Neural crest cell (in vitro differentiated cells): Measurements from ENCODE around the gene TPSD1. TPM values are rescaled to one million over a fixed set of nuclear protein-coding genes. Genes with fewer than 3 reads are reported as not detected.
"Not testable (repeated sequence)": the region's sequence is repeated elsewhere in the genome, so short reads cannot be mapped to it uniquely, and the experiment has no call there.

Experiments
- DNase-seq: peaks from one replicate; pipeline ENCODE4 v3.0.0; 2021; ENCODE audit warnings: low read depth, mixed read lengths, low spot score
- H3K27ac Mint-ChIP-seq: one replicate; pipeline ENCODE4 v1.8.0; 2021; ENCODE audit warnings: mild to moderate bottlenecking, mixed read lengths; ENCODE audit not compliant: unreplicated experiment
- H3K27me3 Mint-ChIP-seq: 2 replicates; pipeline ENCODE4 v1.8.0; 2021; ENCODE audit warnings: low read depth, mild to moderate bottlenecking, mixed read lengths
- H3K36me3 Mint-ChIP-seq: 2 replicates; pipeline ENCODE4 v1.8.0; 2021; ENCODE audit warnings: low read depth, mild to moderate bottlenecking, mixed read lengths
- H3K4me1 Mint-ChIP-seq: 2 replicates; pipeline ENCODE4 v1.8.0; 2021; ENCODE audit warnings: mixed read lengths
- H3K4me3 Mint-ChIP-seq: one replicate; pipeline ENCODE4 v1.8.0; 2021; ENCODE audit warnings: mild to moderate bottlenecking, mixed read lengths
- H3K9me3 Mint-ChIP-seq: 2 replicates; pipeline ENCODE4 v1.8.0; 2021; ENCODE audit warnings: mixed read lengths
- CTCF ChIP-seq: fragments of 200-600 bp; sonication (generic); conservative IDR thresholded peaks from 2 replicates; pipeline ENCODE4 v1.5.0; 2021; ENCODE audit warnings: antibody characterized with exemption, mild to moderate bottlenecking
- long read RNA-seq: library from polyadenylated mRNA; unstranded; transcript quantifications from one replicate; pipeline ENCODE4 v2.0.0, GENCODE V29; 2020
- total RNA-seq: library from RNA; stranded (reverse); gene quantifications from 2 replicates; pipeline ENCODE4 v1.2.1, GENCODE V29; 2021

The TPSD1 gene
- total RNA-seq = not detected in 2 replicates
- long read RNA-seq = 0 reads

- not testable (repeated sequence) for H3K4me3 Mint-ChIP-seq, H3K27ac Mint-ChIP-seq, H3K27me3 Mint-ChIP-seq, H3K36me3 Mint-ChIP-seq, H3K4me1 Mint-ChIP-seq, H3K9me3 Mint-ChIP-seq, DNase-seq
Measured at GRCh38 chr16:1255276-1256122, at the start of gene TPSD1. TSS of gene TPSD1 (plus strand) at chr16:1256069. CDS start at chr16:1256281, 212 bp downstream.

- Mint-ChIP-seq H3K36me3 (no peaks in the 10 kb centered on the region), H3K27ac (no peak overlapping the region)
- DNase-seq = no peak
Measured at GRCh38 chr16:1206326-1206725, 49.5 kb upstream of the TPSD1 start.

GRCh38 chr16:1206786-1207185 is 49.1 kb upstream of the TPSD1 start:
- Mint-ChIP-seq H3K27ac (no peak overlapping the region), H3K9me3 (no peaks in the 10 kb centered on the region), H3K27me3 (no peaks in the 10 kb centered on the region), H3K4me1 (no peaks in the 10 kb centered on the region), H3K36me3 (no peaks in the 10 kb centered on the region), H3K4me3 (no peak overlapping the region)
- no peak for DNase-seq
- TF ChIP-seq CTCF = no peak

More at GRCh38 chr16:1206326-1206725, 49.5 kb upstream of the TPSD1 start:
- H3K4me1 Mint-ChIP-seq = no peaks in the 10 kb centered on the region
- no peak overlapping the region for H3K4me3 Mint-ChIP-seq
- no peaks in the 10 kb centered on the region for H3K27me3 Mint-ChIP-seq
- TF ChIP-seq CTCF = no peak
- no peaks in the 10 kb centered on the region for H3K9me3 Mint-ChIP-seq

GRCh38 chr16:1208239-1208830 is 47.5 kb upstream of the TPSD1 start:
- Mint-ChIP-seq H3K36me3 (no peaks in the 10 kb centered on the region), H3K27ac (no peak overlapping the region), H3K9me3 (no peaks in the 10 kb centered on the region), H3K4me1 (no peaks in the 10 kb centered on the region), H3K4me3 (no peak overlapping the region), H3K27me3 (no peaks in the 10 kb centered on the region)
- TF ChIP-seq CTCF = no peak
- no peak for DNase-seq

- Mint-ChIP-seq H3K4me3 (no peak overlapping the region), H3K4me1 (no peaks in the 10 kb centered on the region), H3K9me3 (no peaks in the 10 kb centered on the region), H3K27me3 (no peaks in the 10 kb centered on the region), H3K36me3 (no peaks in the 10 kb centered on the region), H3K27ac (no peak overlapping the region)
- DNase-seq = no peak
- TF ChIP-seq CTCF = no peak
Measured at GRCh38 chr16:1209081-1209480, 46.8 kb upstream of the TPSD1 start.

- no peak for TF ChIP-seq CTCF
- Mint-ChIP-seq H3K4me1 (no peaks in the 10 kb centered on the region), H3K27ac (no peak overlapping the region), H3K36me3 (no peaks in the 10 kb centered on the region), H3K9me3 (no peaks in the 10 kb centered on the region), H3K4me3 (no peak overlapping the region), H3K27me3 (no peaks in the 10 kb centered on the region)
- DNase-seq = no peak
Measured at GRCh38 chr16:1210461-1210860, 45.4 kb upstream of the TPSD1 start.
